GM19438 (cell line): ENCODE results near the gene SDHA.
"Not testable (repeated sequence)": the region's sequence is repeated elsewhere in the genome, so short reads cannot be mapped to it uniquely, and the experiment has no call there.

ENCODE experiments used
- ATAC-seq: cut with Tn5 transposase; IDR thresholded peaks from one replicate; pipeline ENCODE4 v1.9.1; 2021; ENCODE audit warnings: low read depth; ENCODE audit not compliant: unreplicated experiment

Gene SDHA

DNA sequence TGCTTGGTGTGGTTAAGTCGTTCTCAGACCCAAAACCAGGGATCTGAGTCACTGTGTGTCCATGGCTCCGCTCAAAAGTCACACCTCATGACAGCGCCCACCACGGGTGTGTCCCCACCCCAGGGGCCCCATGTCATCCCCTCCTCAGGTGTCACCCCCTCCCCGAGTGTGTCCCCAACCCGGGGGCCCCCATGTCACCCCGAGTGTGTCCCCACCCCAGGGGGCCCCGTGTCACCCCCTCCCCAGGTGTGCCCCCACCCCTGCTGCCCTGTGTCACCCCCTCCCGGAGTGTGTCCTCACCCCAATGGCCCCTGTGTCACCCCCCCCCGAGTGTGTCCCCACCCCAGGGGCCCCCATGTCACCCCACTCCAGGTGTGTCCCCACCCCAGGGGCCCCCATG, 21.8 kb upstream of the SDHA start:
- ATAC-seq = no peak

DNA sequence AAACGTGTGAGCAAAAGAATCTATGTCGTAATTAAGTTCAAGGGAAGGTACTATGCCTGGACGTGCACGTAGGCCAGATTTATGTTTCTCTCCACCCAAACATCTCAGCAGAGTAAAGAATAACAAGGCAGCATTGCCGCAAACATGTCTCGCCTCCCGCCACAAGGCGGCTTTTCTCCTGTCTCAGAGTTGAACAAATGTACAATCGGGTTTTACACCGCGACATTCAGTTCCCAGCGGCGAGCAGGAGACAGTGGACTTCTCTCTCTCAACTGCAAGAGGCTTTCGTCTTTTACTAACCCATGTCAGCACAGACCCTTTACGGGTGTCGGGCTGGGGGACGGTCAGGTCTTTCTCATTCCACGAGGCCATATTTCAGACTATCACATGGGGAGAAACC, 21.1 kb upstream of the SDHA start:
- ATAC-seq = not testable (repeated sequence)

DNA sequence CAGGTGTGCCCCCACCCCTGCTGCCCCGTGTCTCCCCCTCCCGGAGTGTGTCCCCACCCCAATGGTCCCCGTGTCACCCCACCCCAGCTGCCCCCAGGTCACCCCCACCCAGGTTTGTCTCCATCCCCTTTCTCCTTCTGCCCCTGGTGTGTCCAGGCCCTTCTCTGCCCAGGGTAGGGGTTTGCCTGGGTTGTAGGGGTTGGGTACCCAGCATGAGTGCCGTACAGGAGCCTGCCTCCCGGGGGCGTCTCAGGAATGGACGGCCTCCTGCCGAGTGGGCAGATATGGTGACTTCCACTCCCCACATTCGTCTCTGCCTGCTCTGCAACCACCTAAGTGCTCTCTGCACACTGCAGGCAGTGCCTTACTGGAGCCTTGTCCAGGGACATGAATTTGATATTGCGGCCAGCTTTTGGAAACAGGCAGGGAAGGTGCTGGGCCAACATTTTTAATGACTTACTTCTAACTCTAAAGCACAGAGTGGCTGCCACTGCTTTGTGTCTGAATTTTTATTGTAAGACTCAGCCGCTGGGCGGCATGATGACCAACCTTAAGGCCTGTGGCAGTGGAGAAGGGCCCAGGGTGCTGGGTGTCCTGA, 20.1 kb upstream of the SDHA start:
- no peak for ATAC-seq

DNA sequence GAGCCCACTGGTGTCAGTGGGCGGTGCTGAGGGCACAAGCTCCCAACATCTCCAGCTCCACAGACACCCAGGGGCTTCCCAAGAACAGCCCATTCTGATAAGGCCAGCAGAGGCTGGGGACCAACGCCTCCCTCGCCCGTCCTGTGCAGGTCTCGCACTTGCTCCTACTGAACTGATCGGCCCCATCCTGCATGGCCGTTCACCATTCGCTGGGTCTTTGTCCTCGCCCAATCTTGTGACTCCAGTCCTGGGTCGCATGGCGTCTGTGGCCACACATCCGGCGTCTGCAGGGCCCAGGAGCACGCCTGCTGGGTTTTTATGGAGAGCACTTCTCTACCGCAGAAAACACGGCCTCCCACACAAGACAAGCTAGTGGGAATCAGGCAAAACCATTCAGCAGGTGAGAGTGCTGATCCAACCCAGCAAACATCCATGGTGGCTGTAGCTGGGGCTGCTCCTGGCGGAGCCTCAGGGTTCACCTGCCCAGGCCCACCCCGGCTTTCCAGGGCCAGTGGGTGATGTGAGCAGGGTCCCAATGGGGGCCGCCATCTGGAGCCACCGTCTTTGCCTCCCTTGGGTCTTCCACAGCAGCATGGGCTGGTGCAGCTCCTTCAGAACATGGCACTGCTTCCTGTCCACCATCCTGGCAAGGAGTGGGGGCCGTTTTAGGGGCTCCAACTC, 19.5 kb upstream of the SDHA start:
- ATAC-seq = no peak

DNA sequence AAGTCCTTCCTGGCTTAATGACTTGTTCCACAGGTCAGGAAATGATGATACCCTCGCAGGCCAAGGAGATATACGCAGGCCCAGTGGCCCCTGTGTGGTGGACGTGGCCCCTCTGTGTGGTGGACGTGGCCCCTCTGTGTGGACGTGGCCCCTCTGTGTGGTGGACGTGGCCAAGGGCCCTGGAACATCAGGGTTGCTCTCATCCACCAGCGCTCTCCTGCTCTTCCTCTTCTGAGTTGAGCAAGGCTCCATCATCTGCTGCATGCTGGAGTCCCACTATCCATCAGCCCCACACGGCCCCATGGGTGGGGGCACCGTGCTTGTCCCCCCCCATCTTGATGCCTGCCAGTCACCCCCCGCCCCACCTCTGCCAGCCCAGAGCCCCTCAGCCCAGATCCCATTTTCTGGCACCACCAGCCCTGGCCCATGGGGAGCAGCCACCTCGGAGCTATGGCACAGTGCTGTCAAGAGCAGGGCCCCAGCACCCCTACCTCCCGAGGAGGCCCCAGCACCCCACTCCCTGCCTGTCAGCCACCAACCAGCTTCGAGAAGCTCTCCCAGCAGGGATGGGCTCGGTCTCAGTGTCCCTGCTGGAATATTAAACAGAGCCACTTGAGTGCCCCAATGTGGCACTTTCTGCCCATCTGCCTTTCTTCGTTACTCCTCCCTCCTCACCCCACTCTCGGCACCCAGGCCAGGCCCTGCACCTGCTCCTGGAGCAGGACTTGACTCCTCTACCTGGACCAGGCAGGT, 18.7 kb upstream of the SDHA start:
- no peak for ATAC-seq

DNA sequence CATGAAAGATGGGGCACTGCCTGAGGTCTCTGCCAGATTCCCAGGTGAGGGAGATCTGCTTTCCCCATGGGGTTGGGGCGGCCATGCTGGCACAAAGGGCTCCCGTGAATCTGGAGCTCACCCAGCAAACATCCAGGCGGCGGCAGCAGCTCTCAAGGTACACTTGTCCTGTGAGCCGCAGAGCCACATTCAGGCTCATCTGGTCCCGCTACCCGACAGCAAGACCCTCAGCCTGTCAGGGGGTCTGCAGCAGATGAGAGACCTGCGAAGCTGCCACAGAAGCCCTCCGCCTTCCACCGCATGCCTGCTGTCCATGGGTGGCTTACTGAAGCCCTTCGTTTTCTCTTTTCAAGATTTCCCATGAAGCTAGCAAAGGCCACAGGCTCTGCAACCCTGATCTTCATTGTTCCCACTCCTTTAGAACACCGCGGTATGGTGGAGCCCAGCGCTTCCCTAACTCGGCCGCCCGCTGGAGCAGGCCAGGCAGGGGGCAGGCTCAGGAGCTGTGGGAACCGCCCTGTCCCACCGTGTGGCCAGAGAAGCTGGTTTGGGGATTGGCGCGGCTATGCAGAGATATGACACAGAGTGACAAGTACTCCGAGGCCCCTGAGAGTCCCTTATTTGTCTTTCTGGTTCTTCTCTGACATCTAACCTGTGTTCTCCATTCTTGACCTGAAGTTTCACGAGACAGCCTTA, 18.0 kb upstream of the SDHA start:
- ATAC-seq = no peak

DNA sequence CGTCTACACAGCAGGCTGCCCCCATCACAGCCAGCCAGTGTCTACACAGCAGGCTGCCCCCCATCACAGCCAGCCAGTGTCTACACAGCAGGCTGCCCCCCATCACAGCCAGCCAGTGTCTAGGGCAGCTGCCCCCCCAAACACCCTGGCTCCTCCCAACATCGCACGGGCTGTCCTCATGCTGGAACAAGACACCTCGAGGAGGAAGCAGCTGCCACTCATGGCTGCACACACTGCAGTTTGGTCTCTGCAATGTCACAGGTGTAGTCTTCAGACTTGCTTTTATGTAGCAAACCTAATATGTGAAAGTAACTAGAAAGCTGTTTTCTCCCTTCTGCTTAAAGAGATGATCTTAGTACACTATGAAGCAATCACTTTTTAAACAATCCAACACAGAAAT, 17.1 kb upstream of the SDHA start:
- no peak for ATAC-seq

DNA sequence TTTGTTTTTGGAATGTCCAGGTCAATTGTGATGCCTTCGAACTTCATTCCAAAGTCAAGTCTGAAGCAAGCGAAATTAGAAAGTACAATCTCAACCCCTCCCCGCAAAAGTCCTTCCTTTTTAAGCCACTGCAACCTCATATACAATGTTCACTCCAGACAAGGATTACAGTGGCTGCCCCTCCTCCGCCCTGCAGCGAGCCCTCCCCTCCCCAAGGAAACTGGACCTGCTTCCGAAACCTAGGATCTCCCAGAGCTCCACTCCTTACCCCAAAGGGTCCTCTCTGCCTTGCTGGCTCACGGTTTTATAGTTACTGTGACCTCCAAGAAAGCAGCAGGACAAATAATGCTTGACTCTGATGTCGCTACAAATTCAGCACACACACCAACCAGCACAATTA, 16.4 kb upstream of the SDHA start:
- ATAC-seq = no peak

DNA sequence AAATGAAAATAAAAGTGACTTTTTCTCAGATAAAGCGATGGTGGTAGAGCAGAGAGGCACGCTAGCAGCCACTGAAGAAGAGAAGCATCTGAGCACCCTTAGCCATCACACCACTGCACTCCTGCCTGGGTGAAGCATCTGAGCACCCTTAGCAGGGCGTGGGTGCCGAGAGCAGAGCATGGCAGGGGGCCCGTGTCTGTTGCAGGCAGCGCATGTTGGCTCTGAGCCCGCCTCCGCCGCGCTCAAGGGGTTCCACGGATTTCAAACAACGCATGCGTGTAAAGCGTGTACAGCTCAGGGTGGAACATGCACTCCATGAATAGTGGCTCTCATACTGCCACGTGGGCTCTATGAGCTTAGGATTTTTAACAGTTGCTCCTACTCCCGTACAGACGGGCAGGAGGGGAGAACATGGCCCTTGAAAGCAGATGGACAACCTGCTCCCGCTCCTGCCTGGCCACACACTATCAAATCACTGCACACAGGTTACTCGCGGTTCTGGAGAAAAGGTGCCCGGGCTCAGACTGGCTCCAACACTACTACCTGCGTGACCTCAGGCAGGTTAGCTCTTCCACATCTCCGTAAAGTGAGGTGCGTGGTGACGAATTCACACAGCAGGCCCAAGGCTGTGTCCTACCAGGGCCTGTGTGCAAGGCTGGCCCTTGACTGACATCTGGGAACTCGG, 14.7 kb upstream of the SDHA start:
- no peak for ATAC-seq

DNA sequence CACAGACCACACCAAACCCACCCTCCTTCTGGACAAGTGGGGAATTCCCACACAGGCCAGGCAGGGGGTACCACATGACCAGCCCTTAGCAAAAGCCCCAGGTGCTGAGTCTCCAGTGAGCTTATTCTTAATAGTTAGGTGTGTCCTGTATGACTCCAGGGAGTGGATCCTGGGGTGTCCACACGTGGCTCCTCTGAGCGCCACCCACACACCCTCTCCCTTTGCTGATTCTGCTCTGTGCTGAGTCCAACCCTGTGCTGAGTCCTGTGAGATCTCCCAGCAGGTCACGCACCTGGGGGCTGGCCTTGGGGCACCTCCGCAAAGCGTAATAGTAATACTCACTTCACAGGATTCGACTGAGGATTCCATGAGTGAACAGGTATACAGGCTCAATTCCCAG, 14.1 kb upstream of the SDHA start:
- no peak for ATAC-seq

DNA sequence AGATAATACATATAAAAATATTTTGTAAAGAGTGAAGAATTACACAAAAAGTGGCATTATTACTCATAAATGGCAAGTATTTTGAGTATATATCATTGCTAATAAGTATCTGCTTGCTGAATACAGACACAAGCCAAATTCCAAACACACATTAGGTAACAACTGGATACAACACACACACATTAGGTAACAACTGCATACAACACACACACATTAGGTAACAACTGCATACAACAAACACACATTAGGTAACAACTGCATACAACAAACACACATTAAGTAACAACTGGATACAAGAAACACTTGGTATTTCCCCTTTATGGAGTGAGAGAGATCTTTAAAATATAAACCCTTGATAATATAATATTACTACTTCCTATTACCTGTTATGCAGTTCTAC, 13.7 kb upstream of the SDHA start:
- ATAC-seq = no peak

DNA sequence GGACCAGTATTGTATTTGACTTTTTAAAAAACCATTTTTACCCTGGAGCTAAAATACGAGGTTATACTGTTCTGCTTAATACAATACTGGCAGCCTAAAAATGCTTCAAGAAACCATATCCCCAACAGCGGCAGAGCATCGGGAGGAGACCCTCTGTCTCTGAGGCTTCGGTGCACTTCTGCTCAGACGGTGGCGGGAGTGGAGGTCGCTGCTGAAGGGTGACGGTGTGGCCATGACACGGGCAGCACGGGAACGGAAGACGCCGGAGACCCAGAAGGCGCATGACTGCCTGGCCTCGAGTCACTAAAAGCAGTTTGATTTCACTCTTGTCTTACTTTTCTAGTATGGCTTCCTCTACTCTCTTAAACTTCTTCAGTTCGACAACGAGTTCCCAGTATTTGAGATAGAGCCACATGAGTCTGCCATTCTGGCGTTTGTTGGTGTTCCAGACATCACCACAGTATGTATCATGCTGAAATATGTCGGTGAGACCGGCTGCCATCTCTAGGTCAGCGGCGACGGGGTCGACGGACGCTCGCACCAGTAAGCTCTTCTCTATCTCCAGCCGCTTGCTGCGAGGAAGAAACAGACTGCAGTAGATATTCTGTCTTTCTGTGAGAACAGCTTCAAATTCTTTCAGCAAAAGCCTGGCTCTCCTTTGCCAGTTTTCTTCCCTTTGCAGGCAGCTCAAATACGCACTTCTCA, 13.0 kb upstream of the SDHA start:
- ATAC-seq = no peak

DNA sequence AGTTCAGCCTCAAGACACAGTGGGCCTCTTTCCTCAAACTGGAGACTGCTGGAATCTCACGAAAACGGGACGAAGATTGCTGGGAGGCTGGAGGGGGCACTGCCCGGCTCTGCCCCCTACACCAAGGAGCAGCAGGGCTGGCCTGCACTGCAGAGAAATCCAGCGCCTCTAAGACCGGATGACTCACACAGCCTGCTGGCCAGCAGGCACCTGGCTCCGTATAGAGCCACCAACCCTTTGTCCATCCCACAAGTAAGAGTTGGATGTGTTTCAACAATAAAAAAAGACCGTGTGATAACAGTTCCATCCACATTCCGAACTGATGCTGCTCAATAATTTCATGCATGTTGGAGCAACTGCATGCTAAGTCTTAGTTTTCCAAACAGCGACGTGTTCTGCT, 11.7 kb upstream of the SDHA start:
- no peak for ATAC-seq

DNA sequence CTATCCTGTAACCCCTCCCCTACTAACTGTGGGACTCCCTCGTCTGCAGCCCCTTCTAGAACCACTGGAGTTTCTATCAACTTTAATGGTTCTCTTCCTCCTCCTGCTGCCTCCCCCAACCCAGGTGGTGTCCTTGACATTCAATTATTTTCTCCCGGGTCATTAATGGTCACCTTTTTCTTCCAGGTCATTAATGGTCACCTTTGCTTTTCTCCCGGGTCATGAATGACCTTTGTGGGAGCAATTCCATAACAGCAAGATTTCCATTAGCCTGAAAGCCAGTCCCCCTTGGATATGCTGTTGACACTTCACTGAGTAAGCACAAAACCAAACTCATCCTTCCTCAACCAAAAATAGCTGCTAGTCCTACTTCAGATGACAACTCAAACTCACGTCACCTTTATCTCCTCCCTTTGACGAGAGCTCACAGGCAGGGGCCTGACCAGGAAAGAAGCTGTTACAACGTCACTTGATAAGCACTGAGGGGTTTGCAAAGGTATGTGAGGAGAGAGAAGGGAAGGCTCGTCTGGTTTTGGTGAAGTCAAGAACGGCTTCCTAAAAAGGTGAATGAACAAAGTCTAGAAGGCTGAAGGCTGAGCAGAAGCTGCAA, 11.1 kb upstream of the SDHA start:
- no peak for ATAC-seq

DNA sequence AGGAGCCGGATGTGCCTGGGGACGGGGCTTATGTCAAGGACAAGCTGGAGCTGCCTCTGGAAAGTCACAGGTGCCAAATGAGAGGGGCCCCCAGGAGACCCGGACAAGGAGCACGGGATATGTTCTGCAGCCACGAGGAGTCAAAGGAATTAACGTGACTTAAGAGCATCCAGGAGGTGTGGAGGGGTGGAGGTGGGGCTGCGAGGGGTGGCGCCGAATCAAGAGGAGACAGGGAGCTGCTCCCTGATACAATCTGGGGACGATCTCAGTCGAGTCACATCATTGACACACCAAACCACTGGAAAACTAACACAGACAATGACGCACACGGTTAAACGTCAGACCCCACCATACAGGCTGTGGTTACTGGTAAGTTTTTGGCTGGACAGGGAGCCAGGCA, 10.5 kb upstream of the SDHA start:
- ATAC-seq = no peak

DNA sequence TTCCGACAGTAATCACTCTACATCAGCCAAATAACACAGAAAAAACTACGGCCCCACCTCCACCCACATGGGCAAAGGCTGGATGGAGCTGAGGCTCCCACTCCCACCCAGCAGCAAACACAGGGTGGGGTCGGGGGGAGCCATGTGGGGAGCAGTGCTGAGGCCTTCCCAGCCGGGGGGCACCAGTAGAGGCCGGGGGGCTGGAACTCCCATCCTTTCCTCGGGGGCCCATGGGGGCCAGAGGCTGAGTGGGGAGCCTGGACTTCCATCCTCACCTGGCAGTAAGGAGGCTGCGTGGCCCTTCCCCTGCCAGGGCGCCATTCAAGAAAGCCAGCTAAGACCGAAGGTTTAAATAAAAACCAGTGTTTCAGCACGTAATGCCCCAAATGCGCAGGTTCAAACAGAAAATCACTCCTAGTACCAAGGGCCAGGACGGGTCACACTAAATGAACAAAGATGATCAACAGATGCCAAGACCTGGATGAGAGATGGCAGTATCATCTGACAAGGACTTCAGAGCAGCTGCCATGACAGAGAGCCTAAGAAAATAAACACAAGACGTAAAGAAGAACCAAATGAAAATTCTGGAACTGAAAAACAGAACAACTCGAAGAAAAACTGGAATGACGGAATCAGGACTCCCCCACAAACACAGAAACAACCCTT, 9.5 kb upstream of the SDHA start:
- no peak for ATAC-seq

DNA sequence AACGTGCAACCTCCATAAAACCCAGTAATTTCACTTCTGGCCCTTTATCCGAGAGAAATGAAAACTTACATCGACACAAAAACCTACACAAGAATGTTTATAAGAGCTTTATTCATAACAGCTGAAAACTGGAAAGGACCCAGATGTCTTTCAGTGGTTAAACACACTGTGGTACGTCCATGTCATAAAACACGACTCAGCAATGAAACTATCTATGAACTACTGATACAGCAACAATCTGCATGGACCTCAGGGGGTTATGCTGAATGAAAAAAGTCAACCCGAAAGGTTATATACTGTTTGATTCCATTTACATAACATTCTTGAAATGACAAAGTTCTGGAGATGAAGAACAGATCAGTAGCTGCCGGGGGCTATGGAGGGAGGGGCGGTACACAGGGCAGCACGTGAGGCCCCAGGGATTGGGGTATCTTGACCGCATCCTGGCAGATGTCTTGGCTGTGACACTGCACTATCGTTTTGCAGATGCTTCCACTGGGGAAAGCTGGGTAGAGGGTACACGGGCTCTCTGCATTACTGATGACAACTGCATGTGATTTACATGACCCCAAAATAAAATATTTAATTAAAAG, 4.2 kb upstream of the SDHA start:
- ATAC-seq = no peak

DNA sequence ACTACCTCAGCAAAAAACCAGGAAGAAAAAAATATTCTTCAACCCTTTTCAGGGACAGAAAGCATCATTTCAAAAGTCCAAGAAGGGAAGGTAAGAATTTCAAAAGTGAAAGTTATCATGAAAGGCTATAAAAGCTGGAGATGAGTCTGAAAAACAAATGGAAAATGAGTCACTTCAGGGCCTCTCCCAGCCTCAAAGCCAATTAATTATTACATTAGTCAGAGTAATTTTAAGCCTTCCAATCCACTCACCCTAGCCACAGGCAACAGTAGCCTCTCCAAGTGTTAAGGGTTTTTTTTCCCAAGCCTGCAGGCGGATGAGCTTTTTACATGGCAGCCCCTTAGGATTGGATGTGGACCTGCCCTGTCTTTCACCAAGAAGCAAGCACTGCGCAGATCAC, 2.9 kb upstream of the SDHA start:
- ATAC-seq = not testable (repeated sequence)

DNA sequence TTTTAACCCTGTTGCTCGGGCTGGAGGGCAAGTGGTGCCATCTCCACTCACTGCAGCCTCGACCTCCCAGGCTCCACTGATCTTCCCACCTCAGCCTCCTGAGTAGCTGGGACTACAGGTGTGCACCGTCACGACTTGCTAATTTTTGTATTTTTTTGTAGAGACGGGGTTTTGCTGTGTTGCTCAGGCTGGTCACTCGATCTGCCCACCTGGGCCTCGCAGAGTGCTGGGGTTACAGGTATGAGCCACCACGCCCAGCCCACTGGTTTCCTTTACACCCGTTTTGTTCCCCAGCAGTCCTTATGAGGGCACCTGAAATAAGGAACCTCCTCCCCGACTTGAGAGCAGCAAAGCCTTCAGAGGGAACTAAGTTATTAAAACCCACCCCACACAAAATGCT, 2.0 kb upstream of the SDHA start:
- ATAC-seq = not testable (repeated sequence)
